GM04503 (cell line): Measurements from ENCODE around the gene ESRRA.
"Not testable (repeated sequence)": the region's sequence is repeated elsewhere in the genome, so short reads cannot be mapped to it uniquely, and the experiment has no call there.

ENCODE experiments used
- DNase-seq: peaks from one replicate; pipeline ENCODE4 v3.0.0-alpha.2; 2012; ENCODE audit warnings: low read depth

ESRRA gene

DNA sequence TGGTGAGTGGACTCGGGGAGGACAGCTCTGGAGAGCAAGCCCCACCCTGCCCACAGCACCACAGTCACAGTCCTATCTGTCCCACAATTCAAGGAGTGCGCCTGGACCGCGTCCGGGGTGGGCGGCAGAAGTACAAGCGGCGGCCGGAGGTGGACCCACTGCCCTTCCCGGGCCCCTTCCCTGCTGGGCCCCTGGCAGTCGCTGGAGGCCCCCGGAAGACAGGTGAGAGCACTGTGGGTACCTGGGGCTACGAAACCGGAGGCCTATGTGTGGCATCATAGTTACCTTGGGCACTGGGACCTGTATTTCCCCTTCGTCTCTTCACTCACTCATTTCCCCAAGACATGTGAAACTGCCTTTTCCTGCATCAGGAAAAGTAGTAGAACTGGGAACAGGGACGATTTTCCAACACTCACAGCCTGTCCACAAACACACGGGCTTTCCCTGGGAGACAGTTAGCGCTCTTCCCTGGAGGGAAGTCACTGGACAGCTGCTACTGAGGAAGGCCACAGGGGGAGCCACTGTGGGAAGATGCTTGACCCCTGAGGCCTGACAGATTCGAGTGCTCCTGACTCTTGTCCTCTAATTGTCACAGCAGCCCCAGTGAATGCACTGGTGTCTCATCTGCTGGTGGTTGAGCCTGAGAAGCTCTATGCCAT is 9.0 kb downstream of the ESRRA start:
- no peak for DNase-seq

DNA sequence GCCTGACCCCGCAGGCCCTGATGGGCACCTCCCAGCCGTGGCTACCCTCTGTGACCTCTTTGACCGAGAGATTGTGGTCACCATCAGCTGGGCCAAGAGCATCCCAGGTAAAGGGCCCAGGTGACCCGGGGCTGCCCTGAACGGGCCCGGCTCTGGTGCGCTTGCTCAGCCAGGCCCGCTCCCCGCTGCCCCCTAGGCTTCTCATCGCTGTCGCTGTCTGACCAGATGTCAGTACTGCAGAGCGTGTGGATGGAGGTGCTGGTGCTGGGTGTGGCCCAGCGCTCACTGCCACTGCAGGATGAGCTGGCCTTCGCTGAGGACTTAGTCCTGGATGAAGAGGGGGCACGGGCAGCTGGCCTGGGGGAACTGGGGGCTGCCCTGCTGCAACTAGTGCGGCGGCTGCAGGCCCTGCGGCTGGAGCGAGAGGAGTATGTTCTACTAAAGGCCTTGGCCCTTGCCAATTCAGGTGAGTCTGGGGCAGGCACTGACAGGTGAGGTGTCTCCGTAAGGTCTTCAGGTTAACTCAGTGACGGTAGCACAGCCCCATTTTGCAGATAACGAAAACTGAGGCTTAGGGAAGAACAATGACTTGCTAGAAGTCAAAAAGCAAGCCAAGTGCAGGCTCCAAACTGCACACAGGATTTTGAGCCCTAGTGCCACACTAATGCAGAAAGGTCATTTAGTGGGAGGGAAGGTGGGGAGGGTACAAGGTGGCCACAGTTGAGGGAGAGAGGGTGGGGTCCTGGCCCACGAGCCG is 9.7 kb downstream of the ESRRA start:
- no peak for DNase-seq

DNA sequence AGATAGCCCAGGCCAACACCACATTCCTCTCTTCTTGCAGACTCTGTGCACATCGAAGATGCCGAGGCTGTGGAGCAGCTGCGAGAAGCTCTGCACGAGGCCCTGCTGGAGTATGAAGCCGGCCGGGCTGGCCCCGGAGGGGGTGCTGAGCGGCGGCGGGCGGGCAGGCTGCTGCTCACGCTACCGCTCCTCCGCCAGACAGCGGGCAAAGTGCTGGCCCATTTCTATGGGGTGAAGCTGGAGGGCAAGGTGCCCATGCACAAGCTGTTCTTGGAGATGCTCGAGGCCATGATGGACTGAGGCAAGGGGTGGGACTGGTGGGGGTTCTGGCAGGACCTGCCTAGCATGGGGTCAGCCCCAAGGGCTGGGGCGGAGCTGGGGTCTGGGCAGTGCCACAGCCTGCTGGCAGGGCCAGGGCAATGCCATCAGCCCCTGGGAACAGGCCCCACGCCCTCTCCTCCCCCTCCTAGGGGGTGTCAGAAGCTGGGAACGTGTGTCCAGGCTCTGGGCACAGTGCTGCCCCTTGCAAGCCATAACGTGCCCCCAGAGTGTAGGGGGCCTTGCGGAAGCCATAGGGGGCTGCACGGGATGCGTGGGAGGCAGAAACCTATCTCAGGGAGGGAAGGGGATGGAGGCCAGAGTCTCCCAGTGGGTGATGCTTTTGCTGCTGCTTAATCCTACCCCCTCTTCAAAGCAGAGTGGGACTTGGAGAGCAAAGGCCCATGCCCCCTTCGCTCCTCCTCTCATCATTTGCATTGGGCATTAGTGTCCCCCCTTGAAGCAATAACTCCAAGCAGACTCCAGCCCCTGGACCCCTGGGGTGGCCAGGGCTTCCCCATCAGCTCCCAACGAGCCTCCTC is 10.6 kb downstream of the ESRRA start:
- DNase-seq = not testable (repeated sequence)

DNA sequence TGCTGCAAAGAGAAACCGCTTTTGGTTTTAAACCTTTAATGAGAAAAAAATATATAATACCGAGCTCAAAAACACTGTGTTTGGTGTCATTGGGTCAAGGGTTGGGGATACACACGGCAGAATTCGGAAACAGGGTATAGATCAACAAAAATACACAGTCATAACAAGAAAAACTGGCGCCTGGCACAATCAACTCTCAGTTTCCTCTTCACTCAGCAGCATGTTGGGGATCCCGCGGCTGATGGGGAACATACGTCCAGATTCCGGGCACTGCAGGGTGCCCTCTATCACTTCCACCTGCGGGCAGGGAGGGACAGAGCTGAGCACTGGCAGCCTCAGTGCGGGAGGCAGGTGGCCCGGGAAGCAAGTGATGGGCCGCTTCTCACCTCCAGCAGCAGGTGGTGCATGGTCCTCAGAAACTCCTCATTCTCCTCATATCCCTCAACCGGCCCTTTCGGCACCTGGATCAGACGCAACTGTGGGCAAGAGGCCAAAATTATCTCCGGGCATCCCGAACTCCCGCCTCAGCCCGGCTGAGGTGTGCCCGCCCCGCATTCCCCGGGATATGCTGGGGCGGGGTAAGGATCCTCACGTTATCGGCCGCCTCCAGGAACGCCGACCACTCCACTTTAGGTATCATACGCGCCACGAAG is 11.5 kb downstream of the ESRRA start:
- DNase-seq = no peak

DNA sequence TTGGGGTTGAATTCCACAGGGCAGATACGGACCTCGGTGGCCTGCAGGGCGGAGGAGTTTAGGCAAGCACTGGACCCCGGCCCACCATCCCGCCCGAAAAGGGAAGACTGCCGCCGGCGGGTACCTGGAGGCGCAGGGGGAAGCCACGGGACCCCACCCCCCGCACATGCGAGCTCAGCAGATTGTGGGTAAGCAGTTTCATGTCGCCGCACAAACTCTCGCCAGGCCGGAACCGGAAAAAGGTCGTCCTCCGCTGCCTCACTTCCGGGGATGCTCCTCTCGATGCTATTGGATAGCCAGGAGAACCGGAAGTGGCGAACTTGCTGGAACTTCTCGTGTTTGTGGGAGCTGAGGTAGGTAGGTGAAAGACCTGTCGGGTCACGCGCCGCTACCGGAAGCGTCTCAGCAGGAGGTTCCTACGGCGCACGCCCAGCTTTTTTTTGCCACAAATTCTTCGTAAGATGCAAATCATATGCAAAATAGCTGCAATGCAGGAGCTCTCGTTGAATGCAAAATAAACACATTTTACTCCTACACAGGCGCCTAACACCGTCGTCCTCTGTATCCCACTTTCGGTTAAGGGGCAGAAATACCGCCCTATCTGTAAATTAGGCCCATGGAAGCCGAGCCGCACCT is 12.1 kb downstream of the ESRRA start, which contains the start of gene TRMT112:
Gene TRMT112 (minus strand): TSS at position 235 of the 636 bp plus-strand sequence. CDS start 33 bp downstream, at position 202.
- peak; percentile 83 for DNase-seq

DNA sequence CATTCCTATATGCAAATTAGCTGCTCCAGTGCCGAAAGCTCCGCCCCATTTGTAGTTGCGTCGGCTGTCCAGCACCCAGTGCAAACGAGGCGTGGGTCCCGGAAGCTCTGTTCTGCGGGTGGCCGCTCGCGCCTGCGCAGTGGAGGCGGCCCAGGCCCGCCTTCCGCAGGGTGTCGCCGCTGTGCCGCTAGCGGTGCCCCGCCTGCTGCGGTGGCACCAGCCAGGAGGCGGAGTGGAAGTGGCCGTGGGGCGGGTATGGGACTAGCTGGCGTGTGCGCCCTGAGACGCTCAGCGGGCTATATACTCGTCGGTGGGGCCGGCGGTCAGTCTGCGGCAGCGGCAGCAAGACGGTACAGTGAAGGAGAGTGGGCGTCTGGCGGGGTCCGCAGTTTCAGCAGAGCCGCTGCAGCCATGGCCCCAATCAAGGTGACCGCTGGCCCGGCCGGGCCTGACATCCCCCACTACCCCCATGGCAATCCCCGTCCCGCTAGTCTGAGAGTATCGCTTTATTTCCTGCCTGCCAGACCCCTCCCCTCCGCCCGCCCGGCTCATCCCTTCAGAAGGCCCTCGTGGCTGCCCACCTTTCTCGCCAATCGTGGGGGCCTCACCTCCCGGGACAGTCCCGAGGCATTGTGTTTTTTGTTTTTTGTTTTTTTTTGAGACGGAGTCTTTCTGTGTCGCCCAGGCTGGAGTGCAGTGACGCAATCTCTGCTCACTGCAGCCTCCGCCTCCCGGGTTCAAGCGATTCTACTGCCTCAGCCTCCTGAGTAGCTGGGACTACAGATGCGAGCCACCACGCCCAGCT is 12.8 kb downstream of the ESRRA start, which contains the start of gene PRDX5:
Gene PRDX5 (plus strand): TSS at position 161 of the 805 bp plus-strand sequence. CDS start 95 bp downstream, at position 256.
- DNase-seq = peak; percentile 77

DNA sequence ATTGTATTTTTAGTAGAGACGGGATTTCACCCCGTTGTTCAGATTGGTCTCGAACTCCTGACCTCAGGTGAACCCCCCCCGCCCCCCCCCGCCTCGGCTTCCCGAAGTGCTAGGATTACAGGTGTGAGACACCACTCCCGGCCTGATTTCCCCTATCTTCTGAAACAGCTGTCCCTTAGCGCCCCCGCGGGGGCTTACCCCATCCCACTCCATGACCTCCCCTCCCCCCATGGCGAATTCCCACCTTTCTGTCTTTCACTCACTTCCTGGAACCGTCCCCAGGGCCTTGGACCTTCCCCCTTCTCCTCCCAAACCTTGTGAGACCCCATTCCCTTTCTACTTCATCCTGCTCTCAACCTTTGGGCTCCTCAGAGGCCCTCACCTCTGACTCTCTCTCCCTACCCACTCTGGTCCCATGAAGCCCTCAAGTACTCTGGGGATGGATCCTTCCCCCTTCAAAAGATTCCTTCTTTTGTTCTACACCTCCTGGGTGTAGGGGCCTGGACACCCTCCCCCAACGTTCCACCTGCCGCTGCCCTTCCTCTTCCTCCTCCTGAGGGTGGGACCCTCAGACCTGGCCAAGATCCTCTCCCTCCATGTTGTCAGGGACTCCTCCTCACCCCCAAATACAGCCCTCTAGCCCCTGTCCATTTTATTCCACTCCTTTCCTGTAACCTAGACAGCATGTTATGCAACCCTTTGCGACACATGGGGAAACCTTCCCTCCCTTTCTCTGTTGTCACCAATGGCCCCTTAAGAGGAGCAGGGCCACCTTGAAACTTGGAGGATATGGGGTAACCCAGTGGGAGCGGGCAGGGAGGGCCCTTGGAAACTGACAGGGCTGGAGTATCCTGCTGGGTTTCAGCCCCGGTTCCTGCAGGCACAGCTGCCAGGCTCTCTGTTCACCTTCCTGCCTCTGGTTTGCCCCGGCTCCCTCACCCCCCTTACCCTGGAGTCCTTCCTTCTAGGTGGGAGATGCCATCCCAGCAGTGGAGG is 13.7 kb downstream of the ESRRA start:
- no peak for DNase-seq

DNA sequence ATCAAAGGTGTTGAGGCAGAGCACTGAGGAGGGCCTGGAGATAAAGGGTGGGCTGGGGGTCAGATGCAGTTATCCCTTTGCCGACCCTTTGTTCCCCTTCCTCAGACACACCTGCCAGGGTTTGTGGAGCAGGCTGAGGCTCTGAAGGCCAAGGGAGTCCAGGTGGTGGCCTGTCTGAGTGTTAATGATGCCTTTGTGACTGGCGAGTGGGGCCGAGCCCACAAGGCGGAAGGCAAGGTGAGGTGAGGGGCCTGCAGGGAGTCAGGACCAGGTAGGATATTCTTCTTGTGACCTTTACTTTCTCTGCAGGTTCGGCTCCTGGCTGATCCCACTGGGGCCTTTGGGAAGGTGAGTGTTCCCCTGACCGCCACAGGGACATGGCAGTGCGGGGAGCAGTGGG is 15.2 kb downstream of the ESRRA start:
- no peak for DNase-seq

DNA sequence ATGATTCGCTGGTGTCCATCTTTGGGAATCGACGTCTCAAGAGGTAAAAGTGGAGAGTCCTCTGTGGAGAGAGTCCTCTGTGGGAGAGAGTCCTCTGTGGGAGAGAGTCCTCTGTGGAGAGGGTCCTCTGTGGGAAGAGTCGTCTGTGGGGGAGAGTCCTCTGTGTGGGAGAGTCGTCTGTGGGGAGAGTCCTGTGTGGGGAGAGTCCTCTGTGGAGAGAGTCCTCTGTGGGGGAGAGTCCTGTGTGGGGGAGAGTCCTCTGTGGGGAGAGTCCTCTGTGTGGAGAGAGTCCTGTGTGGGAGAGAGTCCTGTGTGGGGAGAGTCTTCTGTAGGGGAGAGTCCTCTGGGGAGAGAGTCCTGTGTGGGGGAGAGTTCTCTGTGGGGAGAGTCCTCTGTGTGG is 15.7 kb downstream of the ESRRA start:
- DNase-seq = no peak

DNA sequence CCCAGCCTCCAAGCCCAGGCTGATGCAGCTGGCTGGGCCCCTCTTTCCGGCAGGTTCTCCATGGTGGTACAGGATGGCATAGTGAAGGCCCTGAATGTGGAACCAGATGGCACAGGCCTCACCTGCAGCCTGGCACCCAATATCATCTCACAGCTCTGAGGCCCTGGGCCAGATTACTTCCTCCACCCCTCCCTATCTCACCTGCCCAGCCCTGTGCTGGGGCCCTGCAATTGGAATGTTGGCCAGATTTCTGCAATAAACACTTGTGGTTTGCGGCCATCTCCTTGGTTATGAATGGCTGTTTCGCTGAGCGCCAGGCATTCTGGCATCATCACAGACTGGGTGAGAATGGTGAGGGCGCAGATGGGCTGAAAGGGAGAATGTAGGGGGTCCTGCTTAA is 16.2 kb downstream of the ESRRA start:
- no peak for DNase-seq

DNA sequence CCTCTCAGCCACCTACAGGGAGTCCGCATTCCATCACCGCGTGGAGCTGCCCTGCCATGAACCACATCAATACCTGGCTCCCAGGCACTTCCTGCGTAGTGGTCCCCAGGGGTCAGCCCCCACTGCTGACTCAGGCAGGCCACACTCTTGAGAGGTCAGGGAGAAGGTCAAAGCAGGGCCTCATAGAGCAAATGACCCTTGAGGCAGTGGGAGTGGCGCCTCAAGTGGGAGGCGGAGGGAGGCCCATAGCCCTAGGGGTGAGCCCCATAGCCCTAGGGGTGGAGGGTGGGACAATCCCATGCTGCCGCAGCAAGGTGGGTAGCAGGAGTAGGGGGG is 17.6 kb downstream of the ESRRA start:
- no peak for DNase-seq

DNA sequence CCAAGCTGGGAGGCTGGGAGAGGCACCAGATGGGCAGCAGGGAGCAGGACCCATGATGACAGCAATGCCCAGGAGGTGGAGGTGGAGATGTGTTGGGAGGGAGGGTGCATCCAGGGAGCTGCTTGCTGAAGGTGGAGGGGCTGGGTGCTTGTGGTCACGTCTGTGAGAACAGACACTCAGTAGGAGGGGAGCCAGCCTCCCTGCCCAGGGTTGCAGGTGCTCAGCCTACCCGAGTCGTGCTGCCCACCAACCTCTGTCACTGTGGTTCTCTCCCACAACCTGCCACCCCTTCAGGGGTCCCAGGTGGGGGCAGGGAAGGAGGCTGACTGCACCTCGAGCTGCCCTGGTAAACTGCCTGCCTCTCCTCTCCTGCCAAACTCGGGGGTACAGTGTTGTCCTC is 18.0 kb downstream of the ESRRA start:
- no peak for DNase-seq

DNA sequence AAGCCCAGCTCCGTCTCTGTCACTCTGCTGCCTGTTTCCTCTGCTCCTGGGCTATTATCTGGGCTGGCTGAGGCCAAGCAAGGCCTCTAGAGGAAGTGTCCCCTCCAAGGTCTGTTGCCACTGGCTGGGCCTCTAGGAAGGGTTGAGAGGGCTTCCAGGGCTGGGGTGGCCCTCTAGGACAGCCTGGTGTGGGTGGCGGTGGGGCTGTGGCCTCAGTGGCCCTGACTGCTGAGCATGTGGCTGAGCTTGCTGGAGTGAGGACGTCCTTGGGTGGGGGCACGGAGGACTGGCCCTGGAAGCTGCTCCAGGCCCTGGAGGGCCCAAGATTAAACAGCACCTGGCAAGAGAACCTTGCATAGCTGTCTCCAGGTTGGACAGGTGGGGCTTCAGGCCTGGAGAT is 18.7 kb downstream of the ESRRA start:
- not testable (repeated sequence) for DNase-seq

DNA sequence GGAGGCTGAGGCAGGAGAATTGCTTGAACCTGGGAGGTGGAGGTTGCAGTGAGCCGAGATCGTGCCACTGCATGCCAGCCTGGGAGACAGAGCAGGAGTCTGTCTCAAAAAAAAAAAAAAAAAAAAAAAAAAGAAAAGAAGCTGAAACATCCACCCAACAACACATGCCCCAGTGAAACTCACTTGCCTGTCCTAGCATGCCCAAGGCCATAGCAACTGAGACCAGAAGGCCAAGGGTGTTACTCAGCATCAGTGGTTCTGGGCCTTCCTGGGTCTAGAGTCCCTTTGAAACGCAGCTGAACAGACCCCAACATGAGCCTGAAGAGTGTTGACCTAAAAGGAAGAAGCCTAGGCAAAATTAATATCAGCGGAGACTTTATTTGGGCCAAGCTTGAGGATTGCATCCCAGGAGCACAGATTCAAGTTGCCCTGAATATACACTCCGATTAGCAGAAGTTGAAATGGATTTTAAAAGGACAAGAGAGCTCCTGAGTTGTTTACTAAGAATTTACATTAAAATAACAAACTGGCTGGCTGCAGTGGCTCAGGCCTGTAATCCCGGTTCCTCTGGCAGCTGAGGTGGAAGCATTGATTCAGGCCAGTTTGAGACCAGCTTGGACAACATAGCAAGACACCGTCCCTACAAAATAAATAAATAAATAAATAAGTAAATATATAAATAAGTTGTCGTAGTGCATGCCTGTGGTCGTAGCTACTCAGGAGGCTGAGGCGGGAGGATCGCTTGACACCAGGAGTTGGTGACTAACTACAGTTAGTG is 19.6 kb downstream of the ESRRA start:
- no peak for DNase-seq

DNA sequence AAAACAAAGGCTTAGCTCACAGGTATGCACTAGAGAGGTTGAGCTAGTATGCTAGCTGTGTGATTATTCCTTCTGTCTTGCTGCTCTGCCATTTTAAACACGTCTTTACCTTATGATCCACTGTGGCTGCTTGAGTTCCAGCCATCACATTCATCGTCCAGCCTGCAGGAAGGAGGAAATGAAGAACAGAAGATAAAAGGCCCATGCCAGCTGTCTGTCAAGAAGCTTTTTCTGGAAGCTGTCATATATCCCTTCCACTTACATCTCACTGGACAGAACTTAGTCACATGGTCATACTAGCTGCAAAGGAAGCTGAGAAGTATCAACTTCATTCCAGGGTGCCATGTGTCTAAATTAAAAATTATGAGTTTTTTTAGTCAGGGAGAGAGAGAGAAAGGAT is 22.1 kb downstream of the ESRRA start:
- no peak for DNase-seq

DNA sequence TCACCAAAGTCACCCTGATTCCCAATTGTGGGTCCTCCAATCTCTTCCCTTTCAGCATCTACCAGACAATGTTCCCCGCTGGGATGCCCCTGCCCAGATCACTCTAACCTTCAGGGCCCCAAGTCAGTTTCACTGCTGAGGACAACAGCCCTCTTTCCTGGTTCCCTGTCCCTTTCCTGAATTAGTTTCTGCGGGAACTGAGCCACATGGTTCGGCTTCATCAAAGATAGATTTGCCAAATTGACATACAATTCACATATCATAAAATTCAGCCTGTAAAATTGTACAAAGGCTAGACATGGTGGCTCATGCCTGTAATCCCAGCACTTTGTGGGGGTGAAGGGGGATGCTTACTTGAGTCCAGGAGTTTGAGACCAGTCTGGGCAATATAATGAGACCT is 22.7 kb downstream of the ESRRA start:
- DNase-seq = no peak

DNA sequence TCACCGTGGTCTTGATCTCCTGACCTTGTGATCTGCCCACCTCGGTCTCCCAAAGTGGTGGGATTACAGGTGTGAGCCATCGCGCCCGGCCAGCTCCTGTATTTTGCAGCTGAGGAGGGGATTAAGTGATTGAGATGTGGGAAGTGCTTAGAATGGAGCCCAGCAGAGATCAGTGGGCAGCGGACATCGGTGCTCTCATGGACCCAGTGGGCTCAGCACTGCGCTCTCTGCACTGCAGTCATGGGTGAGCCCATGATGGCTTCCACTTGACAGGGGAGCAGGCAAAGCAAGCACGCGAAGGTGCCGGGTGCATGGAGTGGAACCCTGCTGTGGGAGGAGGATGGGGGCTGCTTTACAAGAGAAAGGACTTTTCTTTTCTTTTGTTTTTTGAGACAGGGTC is 25.6 kb downstream of the ESRRA start:
- DNase-seq = no peak

DNA sequence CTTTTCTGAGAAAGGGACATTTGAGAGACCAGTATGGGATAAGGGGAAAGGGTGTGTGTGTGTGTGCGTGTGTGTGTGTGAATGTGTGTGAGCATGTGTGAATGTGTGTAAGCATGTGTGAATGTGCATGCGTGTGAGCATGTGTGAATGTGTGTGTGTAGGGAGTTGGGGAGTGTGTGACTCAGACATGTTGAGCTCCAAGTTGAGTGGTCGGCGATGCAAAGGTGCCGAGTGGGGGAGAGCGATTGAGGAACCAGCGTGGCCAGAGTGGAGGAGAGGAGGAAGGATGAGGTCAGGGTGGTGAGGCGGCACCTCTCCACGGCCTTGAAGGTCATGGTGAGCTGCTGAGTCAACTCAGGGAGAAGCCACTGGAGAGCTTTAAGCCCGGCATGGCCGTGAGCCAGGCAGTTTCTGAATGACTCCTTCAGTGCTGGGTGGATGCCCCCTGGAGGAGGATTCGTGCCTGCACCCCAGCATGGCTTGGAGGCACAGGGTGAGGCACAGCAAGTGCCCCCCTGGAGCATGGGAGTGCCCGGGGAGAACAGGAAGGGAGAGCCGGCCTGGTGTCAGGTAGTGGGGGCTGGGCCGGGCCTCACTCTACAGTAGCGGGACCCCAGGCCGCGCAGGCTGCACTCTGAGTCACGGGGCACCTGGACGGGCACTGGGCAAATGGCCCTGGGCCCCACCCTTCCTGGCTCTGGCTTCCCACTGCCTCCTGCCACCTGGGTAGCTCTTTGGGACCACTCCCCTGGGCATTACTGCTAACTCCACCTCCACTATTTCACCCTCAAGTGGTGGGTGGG is 26.4 kb downstream of the ESRRA start:
- DNase-seq = peak; percentile 79
